Loucy (cell line): ENCODE results near the gene CCDC187.

ENCODE experiments used
- EZH2phosphoT487 ChIP-seq: fragments of 200-600 bp; IDR thresholded peaks from 2 replicates; pipeline ENCODE4 v1.6.1; 2018; ENCODE audit warnings: antibody characterized with exemption, mild to moderate bottlenecking, moderate library complexity, borderline replicate concordance
- TF ChIP-seq, protein P1 (sequence below): fragments of 200-600 bp; sonication (generic); conservative IDR thresholded peaks from 2 replicates; pipeline ENCODE4 v1.5.1; 2014; ENCODE audit warnings: mild to moderate bottlenecking, antibody characterized with exemption, low read length

- TF ChIP-seq, protein P1, sequence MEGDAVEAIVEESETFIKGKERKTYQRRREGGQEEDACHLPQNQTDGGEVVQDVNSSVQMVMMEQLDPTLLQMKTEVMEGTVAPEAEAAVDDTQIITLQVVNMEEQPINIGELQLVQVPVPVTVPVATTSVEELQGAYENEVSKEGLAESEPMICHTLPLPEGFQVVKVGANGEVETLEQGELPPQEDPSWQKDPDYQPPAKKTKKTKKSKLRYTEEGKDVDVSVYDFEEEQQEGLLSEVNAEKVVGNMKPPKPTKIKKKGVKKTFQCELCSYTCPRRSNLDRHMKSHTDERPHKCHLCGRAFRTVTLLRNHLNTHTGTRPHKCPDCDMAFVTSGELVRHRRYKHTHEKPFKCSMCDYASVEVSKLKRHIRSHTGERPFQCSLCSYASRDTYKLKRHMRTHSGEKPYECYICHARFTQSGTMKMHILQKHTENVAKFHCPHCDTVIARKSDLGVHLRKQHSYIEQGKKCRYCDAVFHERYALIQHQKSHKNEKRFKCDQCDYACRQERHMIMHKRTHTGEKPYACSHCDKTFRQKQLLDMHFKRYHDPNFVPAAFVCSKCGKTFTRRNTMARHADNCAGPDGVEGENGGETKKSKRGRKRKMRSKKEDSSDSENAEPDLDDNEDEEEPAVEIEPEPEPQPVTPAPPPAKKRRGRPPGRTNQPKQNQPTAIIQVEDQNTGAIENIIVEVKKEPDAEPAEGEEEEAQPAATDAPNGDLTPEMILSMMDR = no peak
- TF ChIP-seq EZH2phosphoT487 = no peak
Measured at GRCh38 chr9:136326761-136327303, 22.9 kb upstream of the CCDC187 start.
